HEK293T (cell line): ENCODE data around the gene BEST1.

ENCODE experiments used
- BHLHE40 ChIP-seq: fragments of 450-650 bp; IDR thresholded peaks from 2 replicates; pipeline ENCODE4 v1.6.1; 2016; ENCODE audit warnings: mild to moderate bottlenecking, moderate library complexity, borderline replicate concordance
- NFRKB ChIP-seq: fragments of 450-650 bp; IDR thresholded peaks from 2 replicates; pipeline ENCODE4 v1.6.1; 2016; ENCODE audit warnings: mild to moderate bottlenecking, moderate library complexity

- no peak for TF ChIP-seq NFRKB
- TF ChIP-seq BHLHE40, result no peak
Observed at GRCh38 chr11:61952882-61953281, 2.7 kb downstream of the BEST1 start.
